ENCODE results near the gene NEURL1B.
A peak's percentile ranks its signal among the peaks of the same experiment; 100 is the strongest.

NEURL1B gene

DNA sequence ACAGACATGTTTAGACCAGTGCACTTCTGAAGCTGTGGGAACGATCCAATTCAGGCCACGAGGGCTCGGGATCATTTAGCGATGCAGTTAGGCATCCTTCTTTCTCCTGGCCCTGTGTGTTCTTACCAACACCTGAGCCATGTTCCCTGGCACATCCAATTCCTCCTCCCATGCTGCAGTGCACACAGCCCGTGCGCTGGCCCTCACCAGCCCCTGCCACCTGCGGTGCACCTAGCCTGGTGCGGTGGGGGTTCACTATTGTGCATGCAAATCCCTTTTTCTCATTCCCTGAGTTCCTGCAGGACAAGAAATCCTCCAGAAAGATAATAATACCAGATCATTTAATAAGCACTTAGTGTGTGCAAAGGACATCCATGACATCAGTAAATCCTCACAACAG lies 53.5 kb downstream of the NEURL1B start:
- Histone ChIP-seq H2AFZ (no peak overlapping the region), H3K9me3 (ENCODE audit: control insufficient read depth, low read length) (no peaks in the 10 kb centered on the region), H3K27ac (no peak overlapping the region), H3K4me2 (ENCODE audit: low read length) (no peak overlapping the region), H3K27me3 (ENCODE audit: control insufficient read depth, insufficient read depth, low read length) (no peaks in the 10 kb centered on the region), H3K4me3 (ENCODE audit: low read depth, low read length) (no peak overlapping the region), H3K4me1 (peaks cover 3% of the 10 kb centered on the region), H3K36me3 (ENCODE audit: control insufficient read depth, insufficient read depth, low read length) (no peaks in the 10 kb centered on the region), H3K79me2 (no peaks in the 10 kb centered on the region), H3K9ac (no peak overlapping the region)
- TF ChIP-seq, protein P1, sequence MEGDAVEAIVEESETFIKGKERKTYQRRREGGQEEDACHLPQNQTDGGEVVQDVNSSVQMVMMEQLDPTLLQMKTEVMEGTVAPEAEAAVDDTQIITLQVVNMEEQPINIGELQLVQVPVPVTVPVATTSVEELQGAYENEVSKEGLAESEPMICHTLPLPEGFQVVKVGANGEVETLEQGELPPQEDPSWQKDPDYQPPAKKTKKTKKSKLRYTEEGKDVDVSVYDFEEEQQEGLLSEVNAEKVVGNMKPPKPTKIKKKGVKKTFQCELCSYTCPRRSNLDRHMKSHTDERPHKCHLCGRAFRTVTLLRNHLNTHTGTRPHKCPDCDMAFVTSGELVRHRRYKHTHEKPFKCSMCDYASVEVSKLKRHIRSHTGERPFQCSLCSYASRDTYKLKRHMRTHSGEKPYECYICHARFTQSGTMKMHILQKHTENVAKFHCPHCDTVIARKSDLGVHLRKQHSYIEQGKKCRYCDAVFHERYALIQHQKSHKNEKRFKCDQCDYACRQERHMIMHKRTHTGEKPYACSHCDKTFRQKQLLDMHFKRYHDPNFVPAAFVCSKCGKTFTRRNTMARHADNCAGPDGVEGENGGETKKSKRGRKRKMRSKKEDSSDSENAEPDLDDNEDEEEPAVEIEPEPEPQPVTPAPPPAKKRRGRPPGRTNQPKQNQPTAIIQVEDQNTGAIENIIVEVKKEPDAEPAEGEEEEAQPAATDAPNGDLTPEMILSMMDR (IDR thresholded peaks at IDR 0.05): no peak

DNA sequence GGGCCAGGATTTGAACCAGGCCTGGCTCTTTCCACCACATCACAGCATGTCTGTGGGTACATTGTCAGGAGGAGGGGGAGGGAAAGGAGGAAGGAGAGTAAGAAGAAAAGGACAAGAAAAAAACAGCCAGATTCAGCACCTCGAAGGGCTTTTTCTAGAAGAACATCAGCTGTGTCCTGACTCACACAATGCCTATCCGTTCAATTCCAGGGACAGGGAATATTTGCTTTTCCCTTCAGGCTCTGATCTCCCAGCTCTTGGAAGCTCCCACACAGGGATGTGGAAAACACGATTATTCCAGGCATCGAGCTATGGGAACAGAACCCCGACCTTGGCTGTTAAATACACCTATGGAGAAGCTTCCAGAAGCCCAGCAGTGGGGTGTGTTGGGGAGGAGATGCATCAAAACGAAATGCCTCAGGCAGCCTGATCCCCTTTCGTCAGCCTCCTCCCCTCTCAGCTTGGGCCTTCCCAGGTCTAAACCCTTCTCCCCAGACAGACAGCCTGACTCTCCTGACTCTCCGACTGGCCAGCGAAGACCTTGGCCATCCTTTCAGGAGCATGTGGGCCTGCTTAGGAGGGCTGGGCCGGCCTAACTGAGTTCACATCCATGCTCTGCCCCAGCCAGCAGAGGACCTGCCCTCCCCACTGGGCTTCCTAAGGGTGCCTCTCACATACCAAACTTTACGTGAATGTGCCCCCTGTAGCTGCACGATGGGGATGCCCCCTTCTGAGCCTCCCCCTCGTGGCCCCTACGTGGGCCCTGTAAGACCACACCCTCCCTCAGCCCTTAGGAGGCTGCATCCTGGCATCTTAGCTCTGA lies 54.4 kb downstream of the NEURL1B start:
- no peak overlapping the region for H3K27ac ChIP-seq
- no peak overlapping the region for H3K9ac ChIP-seq
- no peaks in the 10 kb centered on the region for H3K9me3 ChIP-seq (ENCODE audit: control insufficient read depth, low read length)

DNA sequence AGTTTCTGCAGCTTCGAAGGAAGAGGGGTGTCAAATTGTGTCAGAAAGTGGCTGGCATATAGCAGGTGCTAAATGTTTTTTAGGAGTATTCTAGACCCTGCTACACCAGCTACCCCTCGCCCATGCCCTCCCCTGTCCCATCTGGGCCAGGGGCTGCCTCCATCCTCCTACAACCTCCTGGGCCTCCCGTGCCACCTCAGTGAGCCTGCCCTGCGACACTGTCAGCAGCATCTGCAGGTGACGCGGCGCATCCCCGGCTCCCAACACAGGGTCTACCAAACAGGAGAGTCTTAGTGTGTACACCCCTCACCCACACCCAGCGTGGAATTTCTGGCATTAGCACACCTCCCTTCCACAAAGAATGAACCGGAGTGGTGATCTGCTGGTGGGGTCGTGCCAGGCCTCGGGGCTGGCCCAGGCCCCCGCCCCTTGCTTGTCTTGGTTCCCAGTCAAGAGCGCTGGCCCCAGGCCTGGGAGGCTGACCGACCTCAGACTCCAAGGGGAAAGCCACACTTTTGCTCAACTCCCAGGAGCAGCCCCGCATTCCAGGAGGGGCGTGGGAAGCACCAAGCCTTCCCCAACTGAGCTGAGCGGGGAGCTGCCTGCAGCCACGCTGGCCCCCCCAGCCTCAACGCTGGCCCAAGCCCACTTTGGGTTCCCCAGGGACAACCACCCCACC lies 55.2 kb downstream of the NEURL1B start:
- H3K27me3 ChIP-seq (ENCODE audit: control insufficient read depth, insufficient read depth, low read length): no peaks in the 10 kb centered on the region
- H3K9ac ChIP-seq: no peak overlapping the region
- no peak overlapping the region for H3K27ac ChIP-seq
- H3K36me3 ChIP-seq (ENCODE audit: control insufficient read depth, insufficient read depth, low read length): no peaks in the 10 kb centered on the region
- H3K4me2 ChIP-seq (ENCODE audit: low read length): no peak overlapping the region
- H2AFZ ChIP-seq: no peak overlapping the region
- H3K79me2 ChIP-seq: no peaks in the 10 kb centered on the region
- H3K9me3 ChIP-seq (ENCODE audit: control insufficient read depth, low read length): no peaks in the 10 kb centered on the region
- TF ChIP-seq, protein P1 (IDR thresholded peaks at IDR 0.05): no peak
- peaks cover 3% of the 10 kb centered on the region for H3K4me1 ChIP-seq
- no peak overlapping the region for H3K4me3 ChIP-seq (ENCODE audit: low read depth, low read length)

More for the DNA sequence above, 54.4 kb downstream of the NEURL1B start:
- peaks cover 3% of the 10 kb centered on the region for H3K4me1 ChIP-seq
- no peak overlapping the region for H3K4me3 ChIP-seq (ENCODE audit: low read depth, low read length)
- no peaks in the 10 kb centered on the region for H3K36me3 ChIP-seq (ENCODE audit: control insufficient read depth, insufficient read depth, low read length)
- no peak overlapping the region for H3K4me2 ChIP-seq (ENCODE audit: low read length)
- H3K79me2 ChIP-seq: no peaks in the 10 kb centered on the region
- H3K27me3 ChIP-seq (ENCODE audit: control insufficient read depth, insufficient read depth, low read length): no peaks in the 10 kb centered on the region
- TF ChIP-seq, protein P1 (IDR thresholded peaks at IDR 0.05): no peak
- no peak overlapping the region for H2AFZ ChIP-seq

DNA sequence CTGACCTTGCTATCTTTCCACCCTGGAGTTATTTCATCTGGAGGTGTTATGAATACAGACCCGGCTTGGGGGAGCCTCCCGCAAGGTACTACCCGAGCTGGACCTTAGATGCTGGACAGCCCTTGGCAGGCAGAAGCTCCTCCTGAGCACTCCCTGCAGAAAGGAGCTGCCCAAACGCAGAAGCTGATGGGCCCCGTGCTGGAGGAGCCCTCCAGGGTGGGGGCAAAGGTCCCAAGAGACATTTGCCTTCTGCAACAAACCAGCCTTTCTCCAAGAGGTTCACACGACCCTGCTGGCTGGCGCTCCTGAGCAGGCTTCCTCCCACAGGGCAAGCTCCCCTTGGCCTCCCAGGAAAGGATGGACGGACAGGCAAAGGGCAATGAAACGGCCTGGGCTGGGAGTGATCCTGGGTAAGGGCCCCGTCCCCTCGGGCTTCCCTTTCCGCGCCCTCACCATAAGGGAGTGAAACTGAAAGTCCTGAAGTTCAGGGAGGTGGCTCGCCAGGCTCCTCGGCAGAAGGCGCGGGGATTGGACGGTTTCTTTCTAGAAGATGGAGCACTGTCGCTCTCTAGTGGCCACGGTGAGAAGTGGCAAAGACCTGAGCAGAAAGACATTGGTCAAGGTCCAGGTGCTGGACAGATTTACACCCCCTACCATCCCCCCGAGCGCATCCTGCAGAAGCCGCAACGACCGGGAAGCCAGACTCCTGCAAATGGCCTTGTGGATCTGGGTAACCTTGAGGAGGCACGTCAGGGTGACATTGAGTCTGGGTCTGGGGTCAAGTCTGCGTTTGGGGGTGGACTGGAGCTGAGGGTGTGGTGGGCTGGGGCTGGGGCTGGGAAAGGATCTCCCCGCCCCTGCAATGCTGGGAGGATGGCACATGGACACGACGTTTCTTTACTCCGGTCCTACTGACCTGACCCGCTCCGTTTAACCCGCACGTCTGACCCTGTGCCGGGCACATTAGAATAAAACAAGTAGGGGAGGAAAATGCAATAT lies 56.4 kb downstream of the NEURL1B start:
- H3K27me3 ChIP-seq (ENCODE audit: control insufficient read depth, insufficient read depth, low read length): no peaks in the 10 kb centered on the region
- no peaks in the 10 kb centered on the region for H3K9me3 ChIP-seq (ENCODE audit: control insufficient read depth, low read length)
- H2AFZ ChIP-seq: peak overlapping the region; percentile 78
- no peaks in the 10 kb centered on the region for H3K4me1 ChIP-seq
- no peaks in the 10 kb centered on the region for H3K36me3 ChIP-seq (ENCODE audit: control insufficient read depth, insufficient read depth, low read length)
- H3K4me3 ChIP-seq (ENCODE audit: low read depth, low read length): peak overlapping the region; percentile 67
- TF ChIP-seq, protein P1 (IDR thresholded peaks at IDR 0.05): peak; percentile 93
- H3K4me2 ChIP-seq (ENCODE audit: low read length): peak overlapping the region; percentile 77
- no peak overlapping the region for H3K9ac ChIP-seq
- no peaks in the 10 kb centered on the region for H3K79me2 ChIP-seq
- peak overlapping the region; percentile 4 for H3K27ac ChIP-seq
